GM19438 (cell line): Measurements from ENCODE around the gene NFKB2.

Source experiments
- ATAC-seq: cut with Tn5 transposase; IDR thresholded peaks from one replicate; pipeline ENCODE4 v1.9.1; 2021; ENCODE audit warnings: low read depth; ENCODE audit not compliant: unreplicated experiment

NFKB2 gene

DNA sequence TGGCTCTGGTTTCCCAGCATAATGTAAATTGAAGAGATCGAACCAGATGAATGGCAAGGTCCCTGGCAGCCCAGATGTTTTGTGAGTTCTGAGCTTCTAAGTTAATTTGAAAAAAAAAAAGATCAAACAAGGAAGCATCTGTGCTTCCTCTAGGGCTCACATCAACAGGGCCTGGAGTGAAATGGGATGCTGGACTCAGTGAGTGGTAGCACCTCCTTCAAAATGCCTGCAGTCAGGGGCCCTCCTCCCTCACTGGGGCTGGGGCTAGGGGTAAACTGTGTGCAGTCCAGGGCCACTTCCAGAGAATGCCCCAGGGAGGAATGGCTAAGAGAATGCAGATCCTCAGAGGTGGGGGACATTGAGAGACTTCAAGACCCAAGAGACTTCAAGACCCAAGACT lies 42.9 kb downstream of the NFKB2 start:
- no peak for ATAC-seq

- no peak for ATAC-seq
These were observed 49.3 kb downstream of the NFKB2 start for GRCh38 chr10:102444851-102445250.

DNA sequence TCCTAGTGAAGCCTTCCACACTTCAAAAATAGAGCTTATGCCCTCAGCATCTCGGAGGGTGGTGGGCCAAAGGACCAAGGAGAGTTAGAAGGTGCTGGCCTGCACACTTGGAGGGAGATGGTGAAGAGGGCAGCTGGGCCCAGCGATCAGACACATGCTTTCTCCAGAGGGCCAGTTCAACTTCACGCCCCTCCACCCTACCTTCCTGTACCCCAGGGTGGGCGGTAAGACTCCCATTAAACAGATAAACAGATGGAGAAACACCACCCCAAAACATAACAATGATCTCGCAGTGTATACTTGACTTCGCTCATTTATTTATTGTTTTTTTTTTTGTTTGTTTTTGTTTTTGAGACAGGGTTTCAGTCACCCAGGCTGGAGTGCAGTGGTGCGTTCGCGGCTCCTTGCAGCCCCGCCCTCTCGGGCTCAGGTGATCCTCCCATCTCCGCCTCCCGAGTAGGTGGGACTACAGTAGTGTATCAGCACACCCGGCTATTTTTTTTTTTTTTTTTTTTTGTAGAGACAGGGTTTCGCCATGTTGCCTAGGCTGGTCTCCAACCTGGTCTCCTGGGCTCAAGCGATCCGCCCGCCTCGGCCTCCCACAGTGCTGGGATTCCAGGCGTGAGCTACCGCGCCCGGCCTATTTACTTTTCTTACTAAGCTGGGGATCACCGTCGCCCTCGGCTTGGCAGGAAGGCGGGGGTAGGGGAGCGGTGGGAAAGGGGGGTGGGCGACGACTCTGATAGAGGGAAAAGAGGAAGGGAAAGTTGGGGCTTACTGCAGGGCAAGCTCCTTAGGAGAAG lies 54.0 kb downstream of the NFKB2 start:
- peak; percentile 48 for ATAC-seq

GRCh38 chr10:102450124-102450373 lies 54.5 kb downstream of the NFKB2 start:
- peak; percentile 1 for ATAC-seq

- peak; percentile 57 for ATAC-seq
These were observed 55.0 kb downstream of the NFKB2 start for GRCh38 chr10:102450374-102451104.

DNA sequence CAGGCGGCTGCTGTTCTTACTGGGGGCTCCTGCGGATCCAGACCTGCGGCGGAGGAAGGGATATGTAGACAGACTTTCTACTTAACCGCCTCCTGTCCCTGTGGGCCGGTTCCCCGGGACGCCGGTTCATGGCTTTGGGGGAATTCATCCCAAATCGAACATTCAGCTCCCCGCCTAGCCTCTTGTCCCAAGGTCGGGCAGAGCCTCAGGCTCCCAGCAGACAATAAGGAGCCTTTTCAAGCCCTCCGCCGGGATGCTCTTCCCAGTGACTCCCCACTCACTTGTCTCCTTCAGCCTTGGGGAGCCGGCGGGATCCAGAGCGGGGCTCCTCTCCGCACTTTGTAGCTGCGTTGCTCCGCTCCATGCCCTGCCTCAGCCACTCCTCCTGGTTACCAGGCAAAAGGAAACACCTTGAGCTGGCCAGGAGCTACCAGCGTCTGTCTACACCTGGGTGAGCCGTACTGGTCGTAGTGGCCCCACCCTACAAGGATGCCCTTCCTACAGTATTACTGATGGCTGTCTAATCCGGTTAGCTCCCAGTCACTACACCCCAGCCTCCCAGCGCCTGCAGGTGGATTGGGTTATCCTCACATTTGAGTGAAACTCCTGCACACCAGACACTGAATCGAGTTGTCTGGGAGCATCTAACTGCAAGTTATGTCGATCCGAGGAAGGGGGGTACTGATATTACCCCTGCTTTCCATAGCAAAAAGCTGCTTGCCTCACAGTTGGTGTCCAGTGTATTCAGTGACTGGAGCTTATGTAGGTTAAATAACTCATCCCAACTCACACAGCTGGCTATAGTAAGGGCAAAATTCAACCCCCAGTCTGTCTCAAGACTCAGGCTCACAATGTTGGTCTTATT lies 55.8 kb downstream of the NFKB2 start, which contains the start of gene C10orf95:
C10orf95 (minus strand) TSS at position 439 of the 865 bp plus-strand sequence. CDS start 450 bp downstream, outside the sequence.
- ATAC-seq = no peak
